NCI-H1417 treated with DMSO at 0.1 percent for 48 hours (cell line): ENCODE data around the gene ZDHHC3.

ENCODE experiments used
- DNase-seq: peaks from one replicate; lab custom pipeline; 2025; lab: John Stamatoyannopoulos, UW

The ZDHHC3 gene

GRCh38 chr3:44893097-44893496, 82.9 kb downstream of the ZDHHC3 start:
- no peak for DNase-seq

GRCh38 chr3:44892689-44893088, 83.3 kb downstream of the ZDHHC3 start:
- DNase-seq = no peak

- DNase-seq = no peak
These were observed 85.1 kb downstream of the ZDHHC3 start for GRCh38 chr3:44890852-44891251.

GRCh38 chr3:44890258-44890657, 85.7 kb downstream of the ZDHHC3 start:
- no peak for DNase-seq

GRCh38 chr3:44887101-44887500, 88.9 kb downstream of the ZDHHC3 start:
- no peak for DNase-seq

- no peak for DNase-seq
These were observed 89.4 kb downstream of the ZDHHC3 start for GRCh38 chr3:44886561-44886960.

GRCh38 chr3:44885618-44886017, 90.4 kb downstream of the ZDHHC3 start:
- no peak for DNase-seq

- no peak for DNase-seq
These were observed 92.0 kb downstream of the ZDHHC3 start for GRCh38 chr3:44883999-44884431.

- DNase-seq = no peak
These were observed 92.6 kb downstream of the ZDHHC3 start for GRCh38 chr3:44883213-44883955.

GRCh38 chr3:44880284-44880683, 95.7 kb downstream of the ZDHHC3 start:
- DNase-seq = no peak

- no peak for DNase-seq
These were observed 98.6 kb downstream of the ZDHHC3 start for GRCh38 chr3:44877333-44877732.

GRCh38 chr3:44875596-44875995, 100.4 kb downstream of the ZDHHC3 start:
- DNase-seq = no peak
